H4 (cell line): ENCODE measurements around the gene ATF3. TPM values are rescaled to one million over a fixed set of nuclear protein-coding genes. Genes with fewer than 3 reads are reported as not detected.
A peak's percentile ranks its signal among the peaks of the same experiment; 100 is the strongest.

ENCODE experiments used
- DNase-seq: peaks from one replicate; pipeline ENCODE4 v3.0.0-alpha.2; 2015; ENCODE audit warnings: low spot score
- total RNA-seq: library from RNA; depleted of rRNA; stranded (reverse); fragments of >200 nt; shearing (Covaris generic); gene quantifications from 2 replicates; pipeline ENCODE4 v1.2.3, GENCODE V29; 2014

Gene ATF3
- total RNA-seq, 1 experiment from 2014 or later, result 9.1 TPM

GRCh38 chr1:212586206-212587015 lies 22.1 kb upstream of the ATF3 start:
- DNase-seq, result no peak

- no peak for DNase-seq
These were observed 21.3 kb upstream of the ATF3 start for GRCh38 chr1:212587016-212587887.

- no peak for DNase-seq
These were observed 20.6 kb upstream of the ATF3 start for GRCh38 chr1:212587888-212588510.

GRCh38 chr1:212589446-212589845 lies 19.1 kb upstream of the ATF3 start:
- no peak for DNase-seq

- DNase-seq, result no peak
These were observed 16.6 kb upstream of the ATF3 start for GRCh38 chr1:212591922-212592321.

- DNase-seq, result no peak
These were observed 14.7 kb upstream of the ATF3 start for GRCh38 chr1:212593821-212594251.

GRCh38 chr1:212594640-212595039 lies 13.9 kb upstream of the ATF3 start:
- no peak for DNase-seq

- no peak for DNase-seq
These were observed 13.3 kb upstream of the ATF3 start for GRCh38 chr1:212595229-212595628.

- peak; percentile 96 for DNase-seq
These were observed 12.5 kb upstream of the ATF3 start for GRCh38 chr1:212595787-212596714.

GRCh38 chr1:212596798-212597197 lies 11.8 kb upstream of the ATF3 start:
- DNase-seq, result no peak

- no peak for DNase-seq
These were observed 11.1 kb upstream of the ATF3 start for GRCh38 chr1:212597487-212597886.

- no peak for DNase-seq
These were observed 8.3 kb upstream of the ATF3 start for GRCh38 chr1:212600071-212600915.

- no peak for DNase-seq
These were observed 7.6 kb upstream of the ATF3 start for GRCh38 chr1:212600980-212601379.

GRCh38 chr1:212601524-212601923 lies 7.0 kb upstream of the ATF3 start:
- DNase-seq, result no peak

- DNase-seq, result no peak
These were observed 2.8 kb upstream of the ATF3 start for GRCh38 chr1:212605441-212606394.

- no peak for DNase-seq
These were observed 2.0 kb upstream of the ATF3 start for GRCh38 chr1:212606395-212607205.

- no peak for DNase-seq
These were observed 1.2 kb upstream of the ATF3 start for GRCh38 chr1:212607206-212607912.
